Right lobe of liver (tissue), 4 donors: ENCODE measurements around the gene GJD2.

ENCODE experiments used
- CTCF ChIP-seq, 4 donors: fragments of 200-600 bp in 3 of 4; fragments of 450-650 bp in 1 of 4; IDR thresholded peaks; one replicate each; pipeline versions ENCODE4 v1.5.1 to v1.8.0; 2016 to 2022; ENCODE audit warnings: antibody characterized with exemption in 4 of 4, mild to moderate bottlenecking in 2 of 4
- POLR2A ChIP-seq: fragments of 450-650 bp; IDR thresholded peaks from one replicate; pipeline ENCODE4 v1.6.1; 2017; ENCODE audit warnings: antibody characterized with exemption, mild to moderate bottlenecking
- donor health status: DM: no; HTN: no; CAD: no.
- donor health status: DM: no; HTN: no; CAD: no.
- donor health status: DM: no; HTN: yes; CAD: no.

GRCh38 chr15:34760909-34761308 is 6.1 kb upstream of the GJD2 start:
- TF ChIP-seq POLR2A (no peak), CTCF (IDR thresholded peaks at IDR 0.05) (no peak)
